GM12874 (cell line): Measurements from ENCODE around the gene NARS2.

Source experiments
- TF ChIP-seq, protein P1 (sequence below): IDR thresholded peaks from 2 replicates; pipeline ENCODE4 v1.5.1; 2011; ENCODE audit warnings: low read depth, mild to moderate bottlenecking, control low read depth, low read length, moderate library complexity; ENCODE audit not compliant: insufficient read depth

Gene NARS2

DNA sequence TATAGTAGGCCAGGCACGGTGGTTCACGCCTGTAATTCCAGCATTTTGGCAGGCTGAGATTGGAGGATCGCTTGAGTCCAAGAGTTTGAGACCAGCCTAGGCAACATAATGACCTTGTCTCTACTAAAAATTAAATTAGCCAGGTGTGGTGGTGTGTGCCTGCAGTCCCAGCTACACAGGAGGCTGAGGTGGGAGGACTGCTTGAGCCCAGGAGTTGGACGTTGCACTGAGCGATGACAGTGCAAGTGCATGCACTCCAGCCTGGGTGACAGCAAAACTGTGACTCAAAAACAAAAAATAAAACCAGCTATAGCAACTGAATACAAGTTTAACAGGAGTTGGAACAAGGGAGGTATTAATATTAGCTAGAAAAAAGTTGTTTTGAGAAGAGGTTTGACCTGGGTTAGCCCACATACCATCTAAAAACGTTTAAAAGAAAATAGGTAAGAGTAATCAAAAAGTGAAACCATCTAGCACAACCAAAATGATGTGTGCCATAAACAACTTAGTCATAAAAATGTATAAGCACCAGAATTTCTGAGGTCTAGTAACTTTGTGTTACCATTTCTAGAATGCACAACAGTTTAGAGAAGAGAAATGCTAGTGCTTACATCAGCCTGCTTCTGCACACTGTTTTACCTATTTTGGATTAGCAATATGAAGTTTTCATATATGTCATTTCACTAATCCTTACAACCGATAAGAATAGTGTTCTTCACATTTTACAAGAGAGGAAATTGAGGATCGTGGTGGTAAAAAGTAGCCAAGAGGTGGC lies 26.5 kb downstream of the NARS2 start:
- TF ChIP-seq, protein P1, sequence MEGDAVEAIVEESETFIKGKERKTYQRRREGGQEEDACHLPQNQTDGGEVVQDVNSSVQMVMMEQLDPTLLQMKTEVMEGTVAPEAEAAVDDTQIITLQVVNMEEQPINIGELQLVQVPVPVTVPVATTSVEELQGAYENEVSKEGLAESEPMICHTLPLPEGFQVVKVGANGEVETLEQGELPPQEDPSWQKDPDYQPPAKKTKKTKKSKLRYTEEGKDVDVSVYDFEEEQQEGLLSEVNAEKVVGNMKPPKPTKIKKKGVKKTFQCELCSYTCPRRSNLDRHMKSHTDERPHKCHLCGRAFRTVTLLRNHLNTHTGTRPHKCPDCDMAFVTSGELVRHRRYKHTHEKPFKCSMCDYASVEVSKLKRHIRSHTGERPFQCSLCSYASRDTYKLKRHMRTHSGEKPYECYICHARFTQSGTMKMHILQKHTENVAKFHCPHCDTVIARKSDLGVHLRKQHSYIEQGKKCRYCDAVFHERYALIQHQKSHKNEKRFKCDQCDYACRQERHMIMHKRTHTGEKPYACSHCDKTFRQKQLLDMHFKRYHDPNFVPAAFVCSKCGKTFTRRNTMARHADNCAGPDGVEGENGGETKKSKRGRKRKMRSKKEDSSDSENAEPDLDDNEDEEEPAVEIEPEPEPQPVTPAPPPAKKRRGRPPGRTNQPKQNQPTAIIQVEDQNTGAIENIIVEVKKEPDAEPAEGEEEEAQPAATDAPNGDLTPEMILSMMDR: no peak

DNA sequence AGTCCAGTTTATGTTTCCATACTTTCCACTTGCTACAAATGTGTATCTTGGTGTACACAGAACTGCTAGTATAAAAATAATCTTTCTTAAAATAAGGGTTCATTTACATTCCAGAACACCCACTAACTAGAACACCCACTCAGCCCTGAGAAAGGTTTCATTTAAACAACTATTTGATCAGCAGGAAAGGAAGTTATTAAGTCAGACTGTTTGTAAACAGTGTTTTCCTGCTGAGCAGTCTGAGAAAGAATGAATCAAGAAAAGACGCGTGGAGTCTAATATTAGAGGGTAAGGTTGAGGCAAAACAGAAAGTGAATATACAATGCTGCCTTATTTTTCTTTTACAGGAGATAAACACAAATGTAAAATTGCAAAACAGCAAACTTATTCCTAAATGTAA lies 32.7 kb downstream of the NARS2 start:
- TF ChIP-seq, protein P1: no peak

DNA sequence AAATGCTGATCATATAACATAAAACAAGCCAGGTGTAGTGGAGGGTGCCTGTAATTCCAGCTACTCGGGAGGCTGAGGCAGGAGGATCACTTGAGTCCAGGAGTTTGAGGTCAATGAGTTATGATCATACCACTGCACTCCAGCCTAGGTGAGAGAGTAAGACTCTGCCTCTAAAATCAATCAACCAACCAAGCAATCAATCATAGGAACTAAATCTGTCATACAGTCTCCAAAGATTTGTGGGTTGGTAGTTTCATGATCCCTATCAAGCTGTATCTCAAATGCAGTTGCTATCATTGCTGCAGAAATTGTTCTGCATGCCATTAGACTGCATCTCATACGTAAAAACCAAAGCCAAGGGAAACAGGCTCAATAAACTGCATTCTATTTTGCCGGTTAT lies 33.1 kb downstream of the NARS2 start:
- TF ChIP-seq, protein P1: no peak

DNA sequence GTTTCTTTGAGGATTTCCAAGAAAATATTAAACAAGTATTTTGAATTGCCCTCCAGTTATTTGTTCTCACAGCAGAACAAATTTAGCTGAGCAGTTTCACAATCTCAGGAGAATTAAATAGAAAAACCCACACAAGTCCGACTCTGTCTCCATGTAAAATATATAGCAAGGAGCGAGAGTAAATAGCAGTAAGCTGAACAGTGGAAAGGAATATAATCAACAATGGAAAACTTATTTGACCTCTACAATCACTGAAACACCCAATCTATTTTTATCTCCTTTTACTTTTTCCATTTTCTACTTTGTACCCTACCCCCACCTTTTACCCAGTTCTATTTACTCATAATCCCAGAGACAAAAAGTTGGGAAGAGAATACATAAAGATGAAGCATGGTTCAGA lies 34.4 kb downstream of the NARS2 start:
- TF ChIP-seq, protein P1: no peak

DNA sequence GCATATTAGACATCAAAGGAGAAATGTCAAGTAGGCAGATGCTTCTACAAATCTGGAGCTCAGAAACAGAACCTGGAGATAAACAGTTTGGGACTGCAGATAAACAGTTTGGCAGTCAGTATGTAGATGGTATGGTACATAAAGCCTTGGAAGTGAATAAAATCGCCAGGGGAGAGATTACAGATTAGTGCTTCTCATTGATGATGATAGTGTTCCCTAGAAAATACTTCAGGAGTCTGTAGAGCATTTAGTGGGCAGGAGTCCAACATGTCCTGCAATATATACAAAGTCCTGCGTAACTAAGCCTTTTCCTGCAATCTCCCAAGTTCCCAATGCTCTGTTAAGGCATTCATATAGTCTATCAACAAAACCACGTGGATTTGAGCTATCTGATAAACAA lies 35.2 kb downstream of the NARS2 start:
- TF ChIP-seq, protein P1: no peak

DNA sequence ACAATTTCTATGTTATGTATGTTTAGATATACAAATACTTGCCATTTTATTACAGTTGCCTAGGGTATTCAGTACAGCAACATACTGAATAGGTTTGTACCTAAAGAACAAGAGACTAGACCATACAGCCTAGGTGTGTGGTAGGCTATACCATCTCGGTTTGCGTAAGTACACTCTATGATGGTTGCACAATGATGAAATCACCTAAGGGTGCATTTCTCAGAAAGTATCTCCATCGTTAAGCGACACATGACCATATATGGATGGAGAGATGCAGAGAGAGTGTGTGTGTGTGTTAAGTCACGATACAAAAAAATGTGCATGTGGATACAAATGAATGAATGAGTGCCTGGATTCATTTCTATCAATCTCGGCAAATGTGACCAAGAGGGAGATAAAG lies 37.7 kb downstream of the NARS2 start:
- TF ChIP-seq, protein P1: no peak

DNA sequence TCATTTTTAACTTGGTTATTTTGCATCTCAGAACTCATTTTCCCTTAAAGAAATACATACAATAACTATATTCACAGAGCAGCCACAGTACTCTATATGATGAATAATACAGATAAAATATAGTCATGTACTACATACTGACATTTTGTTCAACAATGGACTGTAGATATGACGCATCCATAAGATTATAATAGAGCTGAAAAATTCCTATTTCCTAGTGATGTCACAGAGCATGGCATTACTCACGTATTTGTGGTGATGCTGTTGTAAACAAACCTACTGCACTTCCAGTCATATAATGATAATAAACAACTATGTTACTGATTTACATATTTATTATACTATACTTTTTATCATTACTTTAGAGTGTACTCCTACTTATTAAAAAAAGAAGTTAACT lies 38.7 kb downstream of the NARS2 start:
- TF ChIP-seq, protein P1: no peak

DNA sequence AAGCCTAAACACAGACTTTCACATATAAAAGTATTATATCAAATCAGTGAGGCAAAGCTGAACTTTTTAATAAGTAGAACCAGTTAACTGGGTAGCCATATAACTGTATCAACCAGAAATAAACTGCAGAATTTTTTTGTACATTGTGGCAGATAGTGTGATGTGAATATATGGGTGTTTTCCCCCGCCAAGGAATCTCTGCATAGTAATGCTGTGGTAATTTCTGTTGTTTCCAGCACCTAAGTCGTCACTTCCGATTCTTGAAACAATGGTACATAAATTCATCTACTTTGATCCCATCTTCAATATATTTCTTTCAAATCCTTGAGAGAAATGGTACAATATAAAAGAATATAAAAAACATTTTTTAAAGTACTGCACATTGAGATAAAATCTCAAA lies 39.6 kb downstream of the NARS2 start:
- TF ChIP-seq, protein P1: no peak
